Measurements from ENCODE around the gene MAD1L1. TPM values are rescaled to one million over a fixed set of nuclear protein-coding genes. Genes with fewer than 3 reads are reported as not detected.

MAD1L1 gene
- total and polyA plus RNA-seq, 8 donors, result 21.4 to 58.8 (median 22.5) TPM

- Histone ChIP-seq H3K4me1 (no peaks in the 10 kb centered on the region), H3K9me3 (no peaks in the 10 kb centered on the region), H3K4me3 (no peak overlapping the region), H3K27me3 (no peaks in the 10 kb centered on the region), H3K36me3 (peaks cover 0 to 12% of the 10 kb centered on the region in 2 donors), H3K27ac (no peak overlapping the region)
- TF ChIP-seq CTCF (IDR thresholded peaks at IDR 0.05), result no peak
- DNase-seq (peak in 1 of 4 donors; percentile 50), ATAC-seq (no peak)
- intact Hi-C loops (cut with DNase I), result no loop called here
Measured at GRCh38 chr7:1956611-1957470, 275.9 kb downstream of the MAD1L1 start.

DNA sequence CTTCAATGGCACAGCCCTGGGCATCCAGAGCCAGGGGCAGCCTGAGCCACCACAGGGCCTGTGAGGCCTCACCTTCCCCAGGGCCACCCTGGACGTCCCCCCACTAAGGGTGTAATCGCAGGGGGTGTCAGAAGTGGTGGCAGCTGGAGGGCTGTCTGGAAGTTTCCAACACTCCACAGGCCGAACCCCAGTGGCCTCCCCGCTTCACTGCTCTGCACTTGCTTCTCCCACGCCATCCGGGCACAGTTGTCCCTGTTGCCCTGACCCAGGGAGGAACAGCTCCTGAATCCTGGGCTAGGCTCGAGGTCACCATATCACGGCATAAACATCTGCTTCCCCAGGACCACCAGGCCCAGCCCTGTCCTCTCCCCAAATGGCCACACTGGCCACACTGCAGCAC, 276.6 kb downstream of the MAD1L1 start:
- Histone ChIP-seq H3K27me3 (no peaks in the 10 kb centered on the region), H3K4me1 (peaks cover 2 to 3% of the 10 kb centered on the region in 2 donors), H3K36me3 (peaks cover 0 to 12% of the 10 kb centered on the region in 2 donors), H3K4me3 (no peak overlapping the region), H3K27ac (no peak overlapping the region), H3K9me3 (no peaks in the 10 kb centered on the region)
- intact Hi-C loops (cut with DNase I), result no loop called here
- TF ChIP-seq CTCF (IDR thresholded peaks at IDR 0.05), result no peak
- no peak for ATAC-seq
- DNase-seq, result peak in 1 of 4 donors; percentile 65

DNA sequence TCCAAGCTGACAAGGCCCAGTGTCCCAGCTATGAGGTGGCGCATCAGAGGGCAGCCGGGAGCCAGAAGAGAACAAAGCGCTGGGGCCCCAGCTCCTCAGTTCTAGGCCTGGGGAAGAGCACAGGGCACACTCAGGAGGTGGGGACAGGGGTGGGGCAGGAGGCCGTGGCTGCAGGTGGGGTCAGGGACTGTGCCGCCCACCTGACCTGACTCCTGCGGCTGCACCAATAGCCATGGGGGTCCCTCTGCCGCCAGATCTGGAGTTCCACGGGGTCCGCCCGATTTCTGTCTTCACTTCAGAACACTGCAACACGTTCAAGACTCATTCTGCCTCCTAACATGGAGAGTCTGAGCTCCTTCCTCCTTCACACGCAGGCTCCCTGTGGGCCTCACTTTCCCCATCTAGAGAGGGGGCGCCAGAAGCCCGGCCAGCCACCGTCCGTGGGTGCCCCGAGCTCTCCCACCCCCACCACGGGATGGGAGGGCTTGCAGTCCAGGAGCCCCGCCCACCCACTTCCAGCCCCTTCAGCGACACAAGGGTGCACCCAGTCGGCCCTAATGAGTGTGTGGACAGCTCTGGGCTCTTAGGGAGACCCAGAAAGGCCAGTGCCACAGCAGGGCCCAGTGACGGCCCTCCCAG, 278.3 kb downstream of the MAD1L1 start:
- Histone ChIP-seq H3K27me3 (no peaks in the 10 kb centered on the region), H3K4me1 (peaks cover 4 to 19% of the 10 kb centered on the region in 2 donors), H3K4me3 (no peak overlapping the region), H3K27ac (no peak overlapping the region), H3K9me3 (no peaks in the 10 kb centered on the region), H3K36me3 (peaks cover 0 to 12% of the 10 kb centered on the region in 2 donors)
- intact Hi-C loops (cut with DNase I), result no loop called here
- no peak for TF ChIP-seq CTCF (IDR thresholded peaks at IDR 0.05)
- peak in 1 of 4 donors; percentile 59 for DNase-seq
- no peak for ATAC-seq

GRCh38 chr7:1953199-1954190, 279.2 kb downstream of the MAD1L1 start:
- intact Hi-C loops (cut with DNase I), result no loop called here
- Histone ChIP-seq H3K4me3 (no peak overlapping the region), H3K27me3 (no peaks in the 10 kb centered on the region), H3K36me3 (peaks cover 0 to 12% of the 10 kb centered on the region in 2 donors), H3K9me3 (no peaks in the 10 kb centered on the region), H3K4me1 (peaks cover 4 to 24% of the 10 kb centered on the region in 2 donors), H3K27ac (no peak overlapping the region)
- TF ChIP-seq CTCF (IDR thresholded peaks at IDR 0.05), result no peak
- no peak for ATAC-seq
- DNase-seq, result peak in 1 of 4 donors; percentile 74

All from left lung (tissue), 10 donors.